AG09319 (cell line): ENCODE data around the gene AMER3.
A peak's percentile ranks its signal among the peaks of the same experiment; 100 is the strongest.
"Not testable (repeated sequence)": the region's sequence is repeated elsewhere in the genome, so short reads cannot be mapped to it uniquely, and the experiment has no call there.

Experiments used
- DNase-seq: peaks from one replicate; pipeline ENCODE4 v3.0.0-alpha.2; 2010; ENCODE audit warnings: low read depth; ENCODE audit errors: extremely low read depth
- TF ChIP-seq, protein P1 (sequence below): IDR thresholded peaks from 2 replicates; pipeline ENCODE4 v1.5.1; 2011; ENCODE audit warnings: low read depth, mild to moderate bottlenecking, inconsistent platforms, low read length, moderate library complexity

AMER3 gene, protein sequence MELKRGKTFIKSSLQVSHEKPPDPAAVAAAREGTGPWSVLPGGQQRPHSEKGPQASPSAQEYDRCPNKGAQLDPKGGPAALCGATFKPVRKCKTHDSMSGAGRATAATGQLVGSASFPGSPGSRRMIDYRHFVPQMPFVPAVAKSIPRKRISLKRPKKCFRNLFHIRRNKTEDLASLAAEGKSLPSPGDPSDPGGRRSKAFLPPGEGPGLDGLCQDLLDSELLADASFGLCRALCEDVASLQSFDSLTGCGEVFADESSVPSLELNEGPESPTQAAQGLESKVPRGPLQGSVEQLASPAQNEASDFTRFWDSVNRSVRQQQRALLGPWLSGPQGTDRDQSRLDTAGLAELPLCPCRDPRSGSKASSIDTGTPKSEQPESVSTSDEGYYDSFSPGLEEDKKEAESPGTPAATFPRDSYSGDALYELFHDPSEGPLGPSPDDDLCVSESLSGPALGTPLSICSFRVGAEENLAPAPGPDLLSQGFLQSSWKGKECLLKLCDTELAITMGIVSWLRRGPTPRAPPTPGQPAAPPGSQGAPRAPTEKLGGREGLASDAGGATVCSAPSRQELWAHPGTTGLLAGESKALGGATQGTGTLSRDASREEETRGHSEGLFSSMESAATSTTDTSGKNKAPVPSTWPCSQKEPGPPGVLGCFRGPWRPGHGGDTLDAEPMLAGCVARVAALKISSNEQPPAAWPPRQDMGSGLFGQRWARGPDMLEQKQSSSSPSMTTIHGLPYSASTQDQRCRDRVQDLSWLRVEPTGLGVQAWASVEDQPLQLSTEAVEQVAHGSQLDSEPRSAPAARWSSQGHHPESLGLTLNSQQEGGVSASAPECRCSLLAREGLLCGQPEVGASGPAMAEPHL

DNA sequence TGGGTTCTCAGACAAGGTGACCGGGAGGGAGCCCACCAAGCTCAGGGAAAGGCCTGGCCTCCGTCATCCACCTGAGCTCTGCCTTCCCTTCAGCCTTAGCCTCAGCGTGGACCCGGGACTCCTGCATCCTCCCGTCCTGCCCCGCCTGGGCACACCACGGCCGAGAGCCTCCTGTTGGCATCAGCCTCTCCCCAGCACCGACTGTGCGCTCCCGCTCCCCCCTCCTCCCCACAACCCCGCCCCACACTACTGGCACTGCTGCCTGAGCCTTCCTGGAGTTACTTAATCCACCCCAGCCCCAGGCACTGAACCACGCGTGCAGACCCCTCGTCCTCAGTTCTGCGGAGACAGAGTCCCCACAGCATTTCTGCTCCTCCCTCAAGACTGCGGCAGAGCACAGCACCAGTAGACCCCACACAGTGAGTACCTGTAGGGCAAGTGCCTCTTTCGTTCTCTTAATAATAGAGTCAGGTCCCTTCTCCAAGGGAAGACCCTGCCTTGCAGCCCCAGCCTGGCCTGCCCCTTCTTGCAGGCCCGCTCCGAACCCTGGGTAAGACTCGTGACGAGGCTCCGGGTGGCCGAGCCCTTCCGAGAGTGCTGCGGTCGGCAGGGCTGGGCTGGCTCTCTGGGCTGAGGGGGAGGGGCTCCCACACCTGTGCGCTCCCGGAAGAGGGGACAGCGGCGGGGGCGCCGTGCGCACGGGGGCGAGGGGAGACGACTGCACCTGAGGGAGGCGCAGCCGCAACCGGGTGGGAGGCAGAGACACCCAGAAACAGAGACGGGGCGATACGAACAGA lies at the start of gene AMER3:
Gene AMER3, plus strand, starts transcription at position 285 of the 797 bp plus-strand sequence. CDS start 6,533 bp downstream, outside the sequence.
- TF ChIP-seq, protein P1, sequence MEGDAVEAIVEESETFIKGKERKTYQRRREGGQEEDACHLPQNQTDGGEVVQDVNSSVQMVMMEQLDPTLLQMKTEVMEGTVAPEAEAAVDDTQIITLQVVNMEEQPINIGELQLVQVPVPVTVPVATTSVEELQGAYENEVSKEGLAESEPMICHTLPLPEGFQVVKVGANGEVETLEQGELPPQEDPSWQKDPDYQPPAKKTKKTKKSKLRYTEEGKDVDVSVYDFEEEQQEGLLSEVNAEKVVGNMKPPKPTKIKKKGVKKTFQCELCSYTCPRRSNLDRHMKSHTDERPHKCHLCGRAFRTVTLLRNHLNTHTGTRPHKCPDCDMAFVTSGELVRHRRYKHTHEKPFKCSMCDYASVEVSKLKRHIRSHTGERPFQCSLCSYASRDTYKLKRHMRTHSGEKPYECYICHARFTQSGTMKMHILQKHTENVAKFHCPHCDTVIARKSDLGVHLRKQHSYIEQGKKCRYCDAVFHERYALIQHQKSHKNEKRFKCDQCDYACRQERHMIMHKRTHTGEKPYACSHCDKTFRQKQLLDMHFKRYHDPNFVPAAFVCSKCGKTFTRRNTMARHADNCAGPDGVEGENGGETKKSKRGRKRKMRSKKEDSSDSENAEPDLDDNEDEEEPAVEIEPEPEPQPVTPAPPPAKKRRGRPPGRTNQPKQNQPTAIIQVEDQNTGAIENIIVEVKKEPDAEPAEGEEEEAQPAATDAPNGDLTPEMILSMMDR = no peak
- DNase-seq = no peak

DNA sequence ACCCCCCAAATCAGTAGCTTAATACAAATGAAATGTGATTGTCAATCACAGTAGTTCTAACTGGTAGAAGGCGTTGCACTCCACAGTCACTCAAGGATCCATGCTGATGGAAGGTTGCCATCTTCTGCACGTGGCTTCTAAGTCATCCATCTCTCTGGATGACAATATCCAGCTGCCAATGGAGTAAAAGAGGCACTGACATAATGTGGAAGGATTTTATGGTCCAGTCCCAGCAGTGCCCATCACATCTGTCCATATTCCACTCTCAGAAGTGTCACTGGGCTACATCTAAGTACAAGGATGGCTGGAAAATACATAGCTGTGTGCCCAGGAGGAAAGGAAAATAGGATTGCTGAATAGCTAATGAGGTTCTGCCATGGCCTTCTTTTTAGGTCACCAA lies 40.5 kb upstream of the AMER3 start:
- DNase-seq = not testable (repeated sequence)

DNA sequence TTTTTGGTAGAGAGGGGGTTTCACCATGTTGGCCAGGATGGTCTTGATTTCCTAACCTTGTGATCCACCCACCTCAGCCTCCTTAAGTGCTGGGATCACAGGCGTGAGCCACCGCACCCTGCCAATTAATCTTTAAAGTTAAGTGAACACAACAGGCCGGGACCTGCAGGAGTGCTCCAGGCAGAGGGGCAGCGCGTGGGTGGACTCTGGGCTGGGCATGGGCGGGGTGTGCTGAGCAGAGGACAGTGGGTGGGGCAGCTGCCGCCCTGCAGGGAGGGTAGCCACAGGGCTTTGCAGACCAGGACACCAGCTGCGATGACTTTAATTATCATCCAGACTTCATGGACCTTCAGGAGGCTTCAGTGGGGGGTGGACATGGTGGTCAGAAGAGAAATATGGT lies 35.3 kb upstream of the AMER3 start:
- no peak for DNase-seq
- TF ChIP-seq, protein P1 = no peak

DNA sequence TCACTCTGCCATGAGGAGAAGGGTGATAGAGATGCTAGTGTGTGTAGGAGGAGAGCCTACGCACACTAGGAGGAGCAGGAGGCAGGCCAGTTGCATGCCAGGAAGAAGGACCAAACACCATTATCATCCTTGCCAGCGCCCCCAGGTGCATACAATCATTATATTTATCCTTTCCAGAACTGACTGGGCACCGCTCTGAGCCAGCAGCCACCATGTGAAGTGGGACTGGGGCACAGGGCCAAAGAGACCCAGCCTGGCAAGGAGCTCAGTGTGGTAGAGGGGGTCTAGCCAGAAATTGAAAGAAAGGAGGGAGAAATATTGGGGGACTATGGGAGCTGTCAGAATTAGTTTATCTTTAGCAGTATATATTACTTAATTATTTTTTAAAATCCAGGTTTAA lies 34.8 kb upstream of the AMER3 start:
- TF ChIP-seq, protein P1 = no peak
- DNase-seq = no peak

DNA sequence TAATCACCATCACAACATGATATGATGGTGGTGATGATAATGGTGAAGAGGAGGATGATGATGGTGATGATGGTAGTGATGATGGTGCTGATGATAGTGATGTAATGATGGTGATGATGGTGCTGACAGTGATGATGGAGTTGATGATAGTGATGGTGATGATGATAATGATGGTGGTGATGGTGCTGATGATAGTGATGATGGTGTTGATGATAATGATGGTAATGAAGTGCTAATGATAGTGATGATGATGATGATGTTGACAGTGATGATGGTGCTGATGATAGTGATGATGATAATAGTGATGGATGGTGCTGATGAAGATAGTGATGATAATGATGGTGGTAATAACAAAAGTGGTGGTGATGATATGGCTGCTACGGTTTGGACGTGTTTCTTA lies 30.9 kb upstream of the AMER3 start:
- no peak for DNase-seq
- TF ChIP-seq, protein P1 = no peak

DNA sequence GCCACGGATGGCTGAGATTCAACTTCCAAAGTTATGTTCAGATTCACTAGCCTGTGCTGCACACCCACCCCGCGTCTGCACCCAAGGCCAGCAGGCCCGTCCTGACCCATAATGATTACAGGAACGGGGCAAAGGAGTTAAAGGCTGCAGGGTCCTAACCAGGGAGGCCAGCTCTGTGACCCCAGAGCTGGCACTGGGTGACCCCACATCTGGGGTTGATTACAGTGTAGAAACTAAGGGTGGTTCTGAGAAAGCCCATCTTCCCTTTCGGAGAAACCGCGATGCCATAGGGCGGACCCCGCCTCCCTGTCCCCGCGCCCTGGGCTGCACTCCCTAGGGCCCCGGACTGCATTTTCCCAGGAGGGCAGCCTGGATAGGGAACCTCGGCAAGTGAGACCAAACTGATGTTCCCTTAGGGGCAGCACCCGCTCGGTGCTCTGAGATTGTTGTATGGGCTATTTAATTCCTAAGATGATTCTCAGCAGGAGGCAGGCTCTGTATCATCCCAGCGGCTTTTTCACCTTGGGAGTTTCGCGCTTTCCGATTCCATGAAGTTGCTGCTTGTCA lies 28.6 kb upstream of the AMER3 start:
- TF ChIP-seq, protein P1 = no peak
- no peak for DNase-seq

DNA sequence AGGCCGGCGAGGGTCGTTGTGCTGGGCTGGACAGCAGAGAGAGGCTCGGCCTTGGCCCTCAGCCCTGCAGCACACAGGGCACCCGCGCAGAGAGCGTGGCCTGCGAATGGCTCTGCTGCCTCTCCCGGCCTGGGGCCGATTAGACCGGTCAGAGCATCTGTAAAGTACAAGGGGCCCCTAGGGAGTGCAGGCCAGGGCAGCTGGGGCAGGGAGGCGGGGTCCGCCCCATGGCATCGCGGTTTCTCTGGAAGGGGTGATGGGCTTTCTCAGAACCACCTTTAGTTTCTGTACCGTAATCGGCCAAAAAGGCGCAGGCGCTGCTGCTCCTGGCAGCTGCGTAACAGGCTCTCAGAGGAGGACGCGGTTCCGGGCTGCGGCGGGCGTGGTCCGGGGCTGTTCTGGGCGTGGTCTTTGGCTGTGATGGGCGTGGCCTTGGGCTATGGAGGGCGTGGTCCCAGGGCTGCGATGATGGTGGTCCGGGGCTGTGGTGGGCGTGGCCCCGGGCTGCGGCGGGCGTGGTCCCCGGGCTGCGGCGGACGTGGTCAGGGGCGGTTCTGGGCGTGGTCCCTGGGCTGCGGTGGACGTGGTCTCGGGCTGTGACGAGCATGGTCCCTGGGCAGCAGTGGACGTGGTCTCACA lies 27.9 kb upstream of the AMER3 start:
- peak; percentile 29 for DNase-seq
- TF ChIP-seq, protein P1 = no peak
